Right atrium auricular region (tissue), 2 donors: ENCODE results near the gene NSF. TPM values are rescaled to one million over a fixed set of nuclear protein-coding genes. Genes with fewer than 3 reads are reported as not detected.
"Not testable (repeated sequence)": the region's sequence is repeated elsewhere in the genome, so short reads cannot be mapped to it uniquely, and the experiment has no call there.

Experiments
- DNase-seq: peaks from one replicate; pipeline ENCODE4 v3.0.0-alpha.2; 2019; ENCODE audit warnings: low spot score
- H3K27ac ChIP-seq, 2 donors: fragments of 200-600 bp; sonication (generic); 1 replicate in 1 of 2; 2 replicates in 1 of 2; pipeline ENCODE4 v1.5.1; 2016 to 2019
- H3K27me3 ChIP-seq, 2 donors: fragments of 200-600 bp; sonication (generic); one replicate each; pipeline versions ENCODE4 v1.5.1 to v1.6.0; 2017 to 2019
- H3K36me3 ChIP-seq: fragments of 200-600 bp; sonication (generic); one replicate; pipeline ENCODE4 v1.5.1; 2016
- H3K4me1 ChIP-seq, 2 donors: fragments of 200-600 bp; sonication (generic); one replicate each; pipeline versions ENCODE4 v1.5.1 to v1.6.0; 2017 to 2019
- H3K4me3 ChIP-seq, 2 donors: fragments of 200-600 bp; sonication (generic); 1 replicate in 1 of 2; 2 replicates in 1 of 2; pipeline ENCODE4 v1.5.1; 2017 to 2019; ENCODE audit warnings: mild to moderate bottlenecking in 1 of 2, moderate library complexity in 1 of 2
- H3K9me3 ChIP-seq, 2 donors: fragments of 200-600 bp; sonication (generic); one replicate each; pipeline ENCODE4 v1.5.1; 2019
- total RNA-seq, 2 donors: library from RNA; depleted of rRNA; stranded (reverse); fragments of >200 nt; gene quantifications; one replicate each; pipeline ENCODE4 v1.1.0, GENCODE V29; 2016
- TF ChIP-seq, protein P1 (sequence below), 2 donors: fragments of 200-600 bp; sonication (generic); IDR thresholded peaks; one replicate each; pipeline ENCODE4 v1.5.1; 2019; ENCODE audit warnings: antibody characterized with exemption in 2 of 2

The NSF gene
- total RNA-seq, 2 donors from 2014 or later, result 13.1 to 17.8 TPM

DNA sequence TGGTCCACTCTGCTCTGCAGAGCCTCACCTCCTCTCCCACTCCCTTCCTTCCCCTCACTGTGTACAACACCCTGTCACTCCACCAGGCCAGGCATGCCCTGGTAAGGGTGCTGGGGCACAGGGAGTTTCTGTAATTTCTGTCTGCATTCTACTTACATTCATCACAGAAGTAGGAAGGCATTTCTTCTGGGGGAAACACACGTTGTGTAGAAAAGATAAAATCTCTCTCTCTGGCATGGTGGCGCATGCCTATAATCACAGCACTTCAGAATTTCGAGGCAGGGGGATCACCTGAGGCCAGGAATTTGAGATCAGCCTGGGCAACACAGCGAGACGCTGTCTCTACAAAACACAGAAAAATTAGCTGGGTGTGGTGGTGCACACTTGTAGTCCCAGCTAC is 201.1 kb downstream of the NSF start:
- no peaks in the 10 kb centered on the region for H3K4me1 ChIP-seq
- H3K36me3 ChIP-seq, result no peaks in the 10 kb centered on the region
- peaks cover 0 to 5% of the 10 kb centered on the region in 2 donors for H3K9me3 ChIP-seq
- DNase-seq, result no peak
- H3K27me3 ChIP-seq, result no peaks in the 10 kb centered on the region
- no peak overlapping the region for H3K27ac ChIP-seq
- no peak overlapping the region for H3K4me3 ChIP-seq
- TF ChIP-seq, protein P1, sequence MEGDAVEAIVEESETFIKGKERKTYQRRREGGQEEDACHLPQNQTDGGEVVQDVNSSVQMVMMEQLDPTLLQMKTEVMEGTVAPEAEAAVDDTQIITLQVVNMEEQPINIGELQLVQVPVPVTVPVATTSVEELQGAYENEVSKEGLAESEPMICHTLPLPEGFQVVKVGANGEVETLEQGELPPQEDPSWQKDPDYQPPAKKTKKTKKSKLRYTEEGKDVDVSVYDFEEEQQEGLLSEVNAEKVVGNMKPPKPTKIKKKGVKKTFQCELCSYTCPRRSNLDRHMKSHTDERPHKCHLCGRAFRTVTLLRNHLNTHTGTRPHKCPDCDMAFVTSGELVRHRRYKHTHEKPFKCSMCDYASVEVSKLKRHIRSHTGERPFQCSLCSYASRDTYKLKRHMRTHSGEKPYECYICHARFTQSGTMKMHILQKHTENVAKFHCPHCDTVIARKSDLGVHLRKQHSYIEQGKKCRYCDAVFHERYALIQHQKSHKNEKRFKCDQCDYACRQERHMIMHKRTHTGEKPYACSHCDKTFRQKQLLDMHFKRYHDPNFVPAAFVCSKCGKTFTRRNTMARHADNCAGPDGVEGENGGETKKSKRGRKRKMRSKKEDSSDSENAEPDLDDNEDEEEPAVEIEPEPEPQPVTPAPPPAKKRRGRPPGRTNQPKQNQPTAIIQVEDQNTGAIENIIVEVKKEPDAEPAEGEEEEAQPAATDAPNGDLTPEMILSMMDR (IDR thresholded peaks at IDR 0.05), result no peak

DNA sequence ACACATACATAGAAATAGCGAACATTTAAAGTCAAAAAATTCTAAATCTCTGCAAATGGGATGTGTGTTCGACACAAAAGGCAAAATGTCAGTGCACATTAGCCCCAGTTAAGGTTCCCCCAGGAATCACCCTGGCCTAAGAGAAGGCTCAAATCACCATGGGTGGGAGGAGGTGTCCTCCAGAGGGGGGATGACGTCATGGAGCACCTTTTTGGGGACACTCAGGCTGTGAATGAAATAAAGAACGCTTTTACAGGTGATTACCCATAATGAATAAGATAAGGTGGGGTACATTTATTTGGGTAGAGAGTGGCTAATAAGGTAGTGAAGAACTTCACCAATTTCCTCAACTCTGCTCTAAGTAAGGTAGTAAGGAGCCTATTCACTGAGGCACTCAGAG is 201.6 kb downstream of the NSF start:
- H3K4me3 ChIP-seq, result no peak overlapping the region
- H3K27me3 ChIP-seq, result no peaks in the 10 kb centered on the region
- H3K27ac ChIP-seq, result no peak overlapping the region
- DNase-seq, result no peak
- peaks cover 0 to 5% of the 10 kb centered on the region in 2 donors for H3K9me3 ChIP-seq
- TF ChIP-seq, protein P1 (IDR thresholded peaks at IDR 0.05), result no peak
- H3K36me3 ChIP-seq, result no peaks in the 10 kb centered on the region
- H3K4me1 ChIP-seq, result no peaks in the 10 kb centered on the region

DNA sequence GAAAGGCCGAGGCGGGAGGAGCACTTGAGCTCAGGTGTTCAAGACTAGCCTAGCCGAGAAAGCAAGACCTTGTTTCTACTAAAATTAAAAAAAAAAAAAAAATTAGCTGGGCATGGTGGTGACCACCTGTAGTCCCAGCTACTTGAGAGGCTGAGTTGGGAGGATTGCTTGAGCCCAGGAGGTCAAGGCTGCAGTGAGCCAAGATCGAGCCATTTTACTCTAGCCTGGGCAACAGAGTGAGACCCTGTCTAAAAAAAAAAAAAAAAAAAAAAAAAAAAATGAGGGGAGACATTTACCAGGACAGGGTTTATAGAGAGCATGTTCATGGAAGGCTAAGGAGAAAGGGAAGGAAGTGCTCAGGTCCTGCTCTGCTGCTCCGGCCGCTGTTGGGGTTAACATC is 202.6 kb downstream of the NSF start:
- DNase-seq, H3K4me3 ChIP-seq, H3K9me3 ChIP-seq, H3K27ac ChIP-seq, H3K4me1 ChIP-seq, H3K36me3 ChIP-seq, H3K27me3 ChIP-seq: not testable (repeated sequence)

DNA sequence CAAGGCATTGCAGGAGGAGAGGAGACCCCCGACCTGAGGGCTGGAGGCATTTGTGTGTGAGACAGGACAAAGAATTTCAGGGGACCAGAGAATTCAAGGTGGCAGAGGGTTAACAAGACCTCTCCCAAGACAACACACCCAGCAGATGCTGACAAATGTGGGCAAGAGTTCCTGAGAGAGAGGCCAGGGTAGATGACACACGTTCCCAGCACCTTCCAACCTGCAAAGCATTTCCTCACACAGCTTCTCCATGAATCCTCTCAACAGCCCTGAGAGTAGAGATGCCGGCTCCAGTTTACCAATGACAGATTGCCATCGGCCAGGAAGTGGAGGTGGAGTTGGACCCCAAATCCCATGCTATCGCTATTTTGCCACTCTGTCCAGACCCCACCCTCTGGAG is 203.1 kb downstream of the NSF start:
- Histone ChIP-seq H3K9me3 (peaks cover 0 to 5% of the 10 kb centered on the region in 2 donors), H3K4me3 (no peak overlapping the region), H3K27me3 (no peaks in the 10 kb centered on the region), H3K4me1 (no peaks in the 10 kb centered on the region), H3K27ac (no peak overlapping the region), H3K36me3 (no peaks in the 10 kb centered on the region)
- TF ChIP-seq, protein P1 (IDR thresholded peaks at IDR 0.05), result no peak
- DNase-seq, result no peak

DNA sequence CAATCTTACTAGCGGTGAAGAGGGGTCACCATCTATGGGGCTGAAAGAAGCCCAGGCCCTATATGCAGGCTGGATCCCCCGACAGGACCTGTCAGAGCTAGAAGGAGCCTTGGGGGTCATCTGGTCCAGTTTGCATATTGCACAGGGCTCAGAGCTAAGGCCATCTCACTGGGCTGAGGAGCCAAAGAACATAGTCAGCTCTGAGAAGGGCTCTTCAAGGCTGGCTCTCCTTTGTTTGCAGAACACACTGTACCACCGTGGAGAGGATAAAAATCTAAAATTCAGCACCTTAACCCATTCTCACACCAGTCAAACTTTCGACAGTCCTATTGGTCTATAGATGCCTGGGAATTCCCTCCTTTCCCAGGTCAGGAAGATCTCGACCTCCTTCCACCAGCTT is 203.8 kb downstream of the NSF start:
- Histone ChIP-seq H3K9me3 (peaks cover 0 to 5% of the 10 kb centered on the region in 2 donors), H3K4me1 (no peaks in the 10 kb centered on the region), H3K36me3 (no peaks in the 10 kb centered on the region), H3K27ac (no peak overlapping the region), H3K4me3 (no peak overlapping the region), H3K27me3 (no peaks in the 10 kb centered on the region)
- TF ChIP-seq, protein P1 (IDR thresholded peaks at IDR 0.05), result no peak
- DNase-seq, result no peak

DNA sequence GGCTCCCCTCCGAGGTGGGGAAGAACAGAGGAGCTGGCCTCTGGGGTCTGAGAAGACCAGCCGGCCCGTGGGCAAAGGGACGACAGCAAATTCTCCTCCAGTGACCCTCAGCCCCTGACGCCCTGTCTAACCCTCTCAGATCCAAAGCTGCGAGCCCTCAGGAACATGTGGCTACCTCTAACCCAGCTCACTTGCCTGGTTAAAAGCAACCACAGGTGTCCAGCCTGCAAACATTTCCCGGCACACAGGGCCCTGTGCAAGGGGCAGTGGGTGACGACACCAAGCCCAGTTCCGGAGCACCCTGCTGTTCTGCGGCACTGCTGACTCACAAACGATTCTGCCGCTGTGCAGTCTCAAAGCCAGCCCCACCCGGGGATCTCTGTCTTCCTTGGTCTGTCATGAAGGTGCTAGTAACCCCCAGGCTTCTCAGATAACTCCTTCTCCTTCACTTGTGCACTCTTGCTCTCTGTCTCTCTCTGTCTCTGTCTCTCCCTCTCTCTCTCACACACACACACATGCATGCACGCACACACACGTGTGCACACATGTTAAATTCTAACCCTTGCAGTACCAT is 205.0 kb downstream of the NSF start:
- Histone ChIP-seq H3K36me3 (no peaks in the 10 kb centered on the region), H3K27me3 (no peaks in the 10 kb centered on the region), H3K4me1 (no peaks in the 10 kb centered on the region), H3K9me3 (no peaks in the 10 kb centered on the region), H3K27ac (no peak overlapping the region), H3K4me3 (no peak overlapping the region)
- DNase-seq, result no peak
- TF ChIP-seq, protein P1 (IDR thresholded peaks at IDR 0.05), result no peak
